Common myeloid progenitor, CD34-positive (primary cell): ENCODE results near the gene EPHB1.
"Not testable (repeated sequence)": the region's sequence is repeated elsewhere in the genome, so short reads cannot be mapped to it uniquely, and the experiment has no call there.

Source experiments
- CTCF ChIA-PET: fragments of 350-600 bp; sonication (Branson Sonifier 250); formaldehyde crosslinking; loops from one replicate; lab custom pipeline; 2021; ENCODE audit warnings: antibody characterized with exemption; lab: Charles Lee
- POLR2A ChIA-PET: fragments of 350-600 bp; sonication (Branson Sonifier 250); formaldehyde crosslinking; loops from one replicate; lab custom pipeline; 2021; ENCODE audit warnings: antibody characterized with exemption; lab: Charles Lee
- DNase-seq, 3 donors: peaks; one replicate each; pipeline versions ENCODE4 v3.0.0 to v3.0.0-alpha.2; 2013
- H3K27ac ChIP-seq, 2 experiments: 1 replicate in 1 of 2; 2 replicates in 1 of 2; pipeline ENCODE4 v1.7.0; 2013; ENCODE audit warnings: inconsistent platforms in 2 of 2, low read length in 2 of 2, mild to moderate bottlenecking in 2 of 2, low read depth in 1 of 2, moderate library complexity in 1 of 2; ENCODE audit not compliant: severe bottlenecking in 2 of 2, insufficient read depth in 1 of 2, poor library complexity in 1 of 2
- H3K27me3 ChIP-seq, 5 experiments: replicated peaks in 2 of 5; 1 replicate in 3 of 5; 2 replicates in 2 of 5; pipeline versions ENCODE4 v1.6.1 to v1.7.0; 2013; ENCODE audit warnings: low read length in 4 of 5, mild to moderate bottlenecking in 2 of 5, moderate library complexity in 2 of 5, inconsistent platforms in 1 of 5; ENCODE audit not compliant: insufficient read depth in 5 of 5, control insufficient read depth in 4 of 5
- H3K36me3 ChIP-seq, 4 experiments: 1 replicate in 2 of 4; 2 replicates in 2 of 4; pipeline versions ENCODE4 v1.6.1 to v1.7.0; 2013; ENCODE audit warnings: low read length in 3 of 4, control low read depth in 1 of 4, mild to moderate bottlenecking in 1 of 4; ENCODE audit not compliant: control insufficient read depth in 4 of 4, insufficient read depth in 4 of 4
- H3K4me1 ChIP-seq, 4 experiments: 1 replicate in 3 of 4; 2 replicates in 1 of 4; pipeline versions ENCODE4 v1.6.1 to v1.7.1; 2013; ENCODE audit warnings: low read length in 3 of 4, mild to moderate bottlenecking in 3 of 4, control low read depth in 1 of 4, inconsistent platforms in 1 of 4, moderate library complexity in 1 of 4; ENCODE audit not compliant: control insufficient read depth in 4 of 4, insufficient read depth in 4 of 4; ENCODE audit errors: control extremely low read depth in 1 of 4
- H3K4me3 ChIP-seq, 7 experiments: 1 replicate in 4 of 7; 2 replicates in 3 of 7; pipeline versions ENCODE4 v1.5.1 to v1.7.0; 2013; ENCODE audit warnings: mild to moderate bottlenecking in 7 of 7, low read length in 6 of 7, moderate library complexity in 6 of 7, inconsistent platforms in 2 of 7, low read depth in 2 of 7, control low read depth in 1 of 7; ENCODE audit not compliant: insufficient read depth in 4 of 7, control insufficient read depth in 1 of 7; ENCODE audit errors: extremely low read depth in 1 of 7
- H3K9me3 ChIP-seq, 5 experiments: 1 replicate in 4 of 5; 2 replicates in 1 of 5; pipeline versions ENCODE4 v1.6.1 to v1.7.1; 2013; ENCODE audit warnings: low read length in 4 of 5, mild to moderate bottlenecking in 2 of 5, inconsistent platforms in 1 of 5, low read depth in 1 of 5, moderate library complexity in 1 of 5; ENCODE audit not compliant: control insufficient read depth in 4 of 5, insufficient read depth in 2 of 5; ENCODE audit errors: control extremely low read depth in 1 of 5
- WGBS: methylation state at CpG from one replicate; pipeline ENCODE4 v1.1.5; 2013; ENCODE audit not compliant: insufficient coverage; 5-methylcytosine and 5-hydroxymethylcytosine counted together

Gene EPHB1

DNA sequence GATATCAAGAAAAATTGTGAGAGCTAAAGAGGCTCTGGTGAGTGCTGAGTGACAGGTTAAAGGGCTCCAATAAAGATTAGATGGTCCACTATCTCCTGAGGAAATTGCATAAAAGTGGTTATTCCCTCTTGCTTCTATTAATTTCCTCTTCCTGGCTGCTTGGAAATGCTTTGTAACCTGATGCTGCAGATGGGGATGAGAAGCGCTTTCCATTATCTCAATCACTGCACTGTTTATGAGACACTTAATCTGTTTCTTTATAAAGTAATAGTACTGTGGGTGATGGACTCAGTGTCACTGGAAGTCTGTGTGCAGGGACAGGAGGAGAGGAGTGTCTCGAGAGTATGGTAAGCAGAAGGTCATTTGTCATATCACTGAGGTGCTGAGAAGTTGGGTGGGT lies 305.3 kb downstream of the EPHB1 start:
- Histone ChIP-seq H3K4me3 (no peak overlapping the region), H3K4me1 (no peaks in the 10 kb centered on the region), H3K27me3 (peaks cover 0 to 2% (median 0%) of the 10 kb centered on the region in 5 experiments), H3K27ac (no peak overlapping the region), H3K9me3 (no peaks in the 10 kb centered on the region), H3K36me3 (no peaks in the 10 kb centered on the region)
- DNase-seq = no peak
- WGBS = 80% methylated on average over 1 of the region's 2 CpGs
- ChIA-PET CTCF (no interaction called here), POLR2A (no interaction called here)

DNA sequence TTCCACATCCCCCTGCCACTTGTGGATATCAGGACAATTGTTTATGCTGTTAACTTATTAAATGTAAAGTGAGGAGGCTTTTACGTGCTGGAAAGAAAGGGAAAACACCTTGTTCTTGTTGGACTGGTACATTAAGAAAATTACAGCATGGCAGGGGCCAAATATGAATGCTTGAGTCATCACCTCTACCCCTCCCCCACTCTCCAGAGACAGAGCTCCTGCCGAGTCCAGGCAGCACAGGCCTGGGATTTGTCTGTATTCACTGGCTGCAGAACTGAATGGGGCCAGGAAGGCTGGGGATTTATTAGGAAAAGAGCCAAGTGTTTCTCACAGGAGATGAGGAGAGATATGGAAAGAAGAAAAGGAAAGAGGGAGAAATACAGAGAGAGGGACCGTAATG lies 308.9 kb downstream of the EPHB1 start:
- H3K27ac ChIP-seq = no peak overlapping the region
- POLR2A ChIA-PET = no interaction called here
- WGBS = 83% methylated on average over 2 of the region's 3 CpGs
- no peaks in the 10 kb centered on the region for H3K4me1 ChIP-seq
- no peak for DNase-seq
- peaks cover 0 to 2% (median 0%) of the 10 kb centered on the region in 5 experiments for H3K27me3 ChIP-seq
- no peaks in the 10 kb centered on the region for H3K9me3 ChIP-seq
- CTCF ChIA-PET = no interaction called here
- H3K4me3 ChIP-seq = no peak overlapping the region
- no peaks in the 10 kb centered on the region for H3K36me3 ChIP-seq

DNA sequence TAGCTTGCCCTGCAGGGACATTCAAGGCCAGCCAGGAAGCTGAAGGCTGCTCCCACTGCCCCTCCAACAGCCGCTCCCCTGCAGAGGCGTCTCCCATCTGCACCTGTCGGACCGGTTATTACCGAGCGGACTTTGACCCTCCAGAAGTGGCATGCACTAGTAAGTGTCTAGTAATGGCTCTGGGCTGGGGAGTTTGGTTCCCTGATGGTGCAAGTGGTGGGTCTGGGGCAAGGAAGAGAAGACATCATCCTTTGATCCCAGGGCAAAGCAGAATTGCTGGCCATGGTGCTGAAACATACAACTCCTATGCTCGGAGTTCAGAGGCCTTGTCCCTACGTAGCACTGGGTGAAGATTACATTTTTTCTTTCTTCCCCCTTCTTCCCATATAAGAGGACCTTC lies 311.4 kb downstream of the EPHB1 start:
- no peaks in the 10 kb centered on the region for H3K36me3 ChIP-seq
- peak; percentile 12 to 51 (median 46) for DNase-seq
- H3K4me3 ChIP-seq = no peak overlapping the region
- ChIA-PET POLR2A (no interaction called here), CTCF (no interaction called here)
- no peaks in the 10 kb centered on the region for H3K9me3 ChIP-seq
- H3K4me1 ChIP-seq = no peaks in the 10 kb centered on the region
- no peak overlapping the region for H3K27ac ChIP-seq
- WGBS = 43% methylated on average over 3 of the region's 8 CpGs
- H3K27me3 ChIP-seq = peaks cover 0 to 2% (median 0%) of the 10 kb centered on the region in 5 experiments

DNA sequence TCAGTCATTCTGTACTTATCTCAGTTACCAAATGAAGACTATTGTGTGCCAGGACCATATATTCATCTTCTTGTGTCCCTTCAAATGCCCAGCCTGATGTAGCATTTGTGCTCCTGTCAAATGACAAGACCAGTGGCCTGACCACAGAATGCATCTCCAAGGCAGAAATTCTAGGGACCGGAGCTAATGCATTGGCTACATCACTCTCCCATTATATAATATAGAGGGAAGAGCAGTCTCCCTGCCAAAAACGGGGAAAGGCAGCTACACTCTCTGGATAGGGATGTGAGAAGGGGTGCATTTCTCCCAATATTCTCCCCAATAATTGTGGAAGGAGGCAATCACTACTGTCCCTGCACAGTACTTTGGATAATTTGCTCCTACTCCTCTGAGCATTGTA lies 312.0 kb downstream of the EPHB1 start:
- DNase-seq = no peak
- Histone ChIP-seq H3K27ac (no peak overlapping the region), H3K4me1 (no peaks in the 10 kb centered on the region), H3K36me3 (no peaks in the 10 kb centered on the region), H3K27me3 (peaks cover 0 to 2% (median 0%) of the 10 kb centered on the region in 5 experiments), H3K9me3 (no peaks in the 10 kb centered on the region), H3K4me3 (no peak overlapping the region)
- WGBS = no CpG with 5 or more reads among the region's 2 CpGs
- ChIA-PET POLR2A (no interaction called here), CTCF (no interaction called here)

DNA sequence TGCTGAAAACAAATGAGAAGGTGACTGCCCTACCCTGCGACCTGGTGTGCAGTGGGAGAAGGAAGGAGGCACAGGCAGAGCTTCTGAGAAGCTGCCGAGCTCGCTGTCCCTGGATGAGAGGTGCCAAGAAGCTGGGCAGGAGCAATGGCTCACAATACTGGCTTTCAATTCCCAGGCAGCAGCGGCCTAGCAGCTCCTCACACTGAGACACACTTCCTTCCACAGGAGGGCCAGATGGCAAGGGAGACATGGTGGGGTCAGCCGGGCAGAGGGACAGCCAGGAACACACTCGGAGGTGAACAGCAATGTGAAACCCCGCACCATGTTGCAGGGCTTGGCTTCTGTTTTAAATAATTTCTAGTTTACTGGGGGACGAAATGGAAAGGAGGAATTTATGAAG lies 314.6 kb downstream of the EPHB1 start:
- Histone ChIP-seq H3K4me3 (no peak overlapping the region), H3K27me3 (no peaks in the 10 kb centered on the region), H3K27ac (no peak overlapping the region), H3K9me3 (no peaks in the 10 kb centered on the region), H3K4me1 (no peaks in the 10 kb centered on the region), H3K36me3 (no peaks in the 10 kb centered on the region)
- CTCF ChIA-PET = no interaction called here
- no peak for DNase-seq
- POLR2A ChIA-PET = no interaction called here
- 86% methylated on average over 8 of the region's 8 CpGs for WGBS

DNA sequence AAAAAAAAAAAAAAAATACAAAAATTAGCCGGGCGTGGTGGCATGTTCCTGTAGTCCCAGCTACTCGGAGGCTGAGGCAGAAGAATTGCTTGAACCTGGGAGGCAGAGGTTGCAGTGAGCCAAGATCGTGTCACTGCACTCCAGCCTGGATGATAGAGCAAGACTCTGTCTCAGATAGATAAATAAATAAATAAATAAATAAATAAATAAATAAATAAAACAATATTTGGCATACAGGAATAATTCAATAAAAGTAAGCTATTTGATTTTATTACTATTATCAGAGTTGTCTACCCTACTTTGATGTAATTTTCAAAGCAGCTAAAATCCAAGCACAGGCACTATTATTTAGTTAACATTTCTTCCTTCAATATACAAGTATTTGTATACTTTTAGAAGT lies 319.5 kb downstream of the EPHB1 start:
- H3K27ac ChIP-seq, CTCF ChIA-PET, POLR2A ChIA-PET, H3K36me3 ChIP-seq, H3K4me3 ChIP-seq, H3K27me3 ChIP-seq, H3K9me3 ChIP-seq, DNase-seq, H3K4me1 ChIP-seq: not testable (repeated sequence)
- WGBS = no CpG with 5 or more reads among the region's 4 CpGs

DNA sequence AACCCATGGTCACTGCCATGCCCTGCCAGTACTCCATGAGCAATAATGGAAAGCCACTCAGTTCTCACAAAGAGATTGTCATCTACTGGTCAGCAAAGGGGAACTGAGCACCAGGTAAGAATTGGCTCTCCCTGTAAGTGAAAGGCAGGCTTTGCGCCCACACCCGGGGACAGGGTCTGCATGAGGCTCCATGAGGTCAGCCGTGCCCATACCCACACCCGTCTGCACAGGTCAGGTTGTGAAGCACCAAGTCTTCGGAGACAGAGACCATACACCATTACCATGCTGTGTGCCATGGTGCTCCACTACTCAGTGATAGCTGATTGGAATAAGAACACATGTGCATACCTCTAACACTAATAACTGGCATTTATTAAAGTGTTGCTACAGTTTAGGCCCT lies 322.9 kb downstream of the EPHB1 start:
- POLR2A ChIA-PET = no interaction called here
- H3K4me1 ChIP-seq = no peaks in the 10 kb centered on the region
- no peak for DNase-seq
- H3K4me3 ChIP-seq = no peak overlapping the region
- WGBS = 70% methylated on average over 4 of the region's 5 CpGs
- H3K27ac ChIP-seq = no peak overlapping the region
- no peaks in the 10 kb centered on the region for H3K36me3 ChIP-seq
- H3K9me3 ChIP-seq = no peaks in the 10 kb centered on the region
- CTCF ChIA-PET = no interaction called here
- H3K27me3 ChIP-seq = no peaks in the 10 kb centered on the region
